ENCODE data around the gene PRICKLE2.

- TF ChIP-seq POLR2A (IDR thresholded peaks at IDR 0.05) = no peak
- TF ChIP-seq, protein P1, sequence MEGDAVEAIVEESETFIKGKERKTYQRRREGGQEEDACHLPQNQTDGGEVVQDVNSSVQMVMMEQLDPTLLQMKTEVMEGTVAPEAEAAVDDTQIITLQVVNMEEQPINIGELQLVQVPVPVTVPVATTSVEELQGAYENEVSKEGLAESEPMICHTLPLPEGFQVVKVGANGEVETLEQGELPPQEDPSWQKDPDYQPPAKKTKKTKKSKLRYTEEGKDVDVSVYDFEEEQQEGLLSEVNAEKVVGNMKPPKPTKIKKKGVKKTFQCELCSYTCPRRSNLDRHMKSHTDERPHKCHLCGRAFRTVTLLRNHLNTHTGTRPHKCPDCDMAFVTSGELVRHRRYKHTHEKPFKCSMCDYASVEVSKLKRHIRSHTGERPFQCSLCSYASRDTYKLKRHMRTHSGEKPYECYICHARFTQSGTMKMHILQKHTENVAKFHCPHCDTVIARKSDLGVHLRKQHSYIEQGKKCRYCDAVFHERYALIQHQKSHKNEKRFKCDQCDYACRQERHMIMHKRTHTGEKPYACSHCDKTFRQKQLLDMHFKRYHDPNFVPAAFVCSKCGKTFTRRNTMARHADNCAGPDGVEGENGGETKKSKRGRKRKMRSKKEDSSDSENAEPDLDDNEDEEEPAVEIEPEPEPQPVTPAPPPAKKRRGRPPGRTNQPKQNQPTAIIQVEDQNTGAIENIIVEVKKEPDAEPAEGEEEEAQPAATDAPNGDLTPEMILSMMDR (IDR thresholded peaks at IDR 0.05) = no peak
Measured at GRCh38 chr3:64084640-64085039, 140.6 kb downstream of the PRICKLE2 start.

Measured in gastroesophageal sphincter (tissue), 3 donors.